GM21447 (cell line): ENCODE measurements around the gene DCAF4.

ENCODE experiments used
- ATAC-seq: cut with Tn5 transposase; IDR thresholded peaks from one replicate; pipeline ENCODE4 v1.9.1; 2021; ENCODE audit not compliant: unreplicated experiment

DCAF4 gene

DNA sequence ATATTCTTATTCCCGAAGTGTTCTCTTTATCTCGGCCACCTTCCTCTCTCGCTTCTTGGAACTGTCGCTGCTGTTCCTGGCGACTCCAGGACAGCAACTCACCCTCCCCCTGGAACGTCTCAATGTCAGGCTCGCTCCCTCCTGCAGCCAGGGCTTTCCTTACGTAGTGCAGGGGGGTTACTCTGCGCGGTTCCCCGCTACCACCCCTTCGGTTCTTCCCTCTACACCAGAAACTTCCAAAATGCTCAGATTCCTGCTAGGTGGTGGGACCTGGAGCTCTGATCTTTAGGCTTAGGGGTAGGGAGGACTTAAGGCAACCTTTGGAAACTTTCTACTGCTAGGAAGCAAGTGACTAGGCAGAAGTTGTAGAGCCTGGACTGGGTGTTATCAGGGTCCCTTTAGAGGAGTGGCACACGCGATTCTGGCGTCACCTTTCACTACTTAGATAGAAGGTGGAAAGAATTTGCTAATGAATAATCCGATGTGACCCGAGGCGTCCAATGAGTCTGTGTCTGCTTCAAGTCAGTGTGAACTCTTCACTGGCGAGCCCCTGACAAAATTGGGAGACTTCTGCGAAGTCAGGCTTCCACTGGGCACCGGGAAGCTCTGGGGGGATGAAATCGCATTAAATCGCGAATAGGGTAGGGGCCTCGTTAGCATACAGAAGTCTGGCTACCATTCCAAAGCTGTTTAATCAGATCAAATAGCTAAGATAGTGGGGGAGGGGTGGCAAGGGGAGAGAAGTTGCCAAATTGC, 31.5 kb upstream of the DCAF4 start:
- no peak for ATAC-seq

DNA sequence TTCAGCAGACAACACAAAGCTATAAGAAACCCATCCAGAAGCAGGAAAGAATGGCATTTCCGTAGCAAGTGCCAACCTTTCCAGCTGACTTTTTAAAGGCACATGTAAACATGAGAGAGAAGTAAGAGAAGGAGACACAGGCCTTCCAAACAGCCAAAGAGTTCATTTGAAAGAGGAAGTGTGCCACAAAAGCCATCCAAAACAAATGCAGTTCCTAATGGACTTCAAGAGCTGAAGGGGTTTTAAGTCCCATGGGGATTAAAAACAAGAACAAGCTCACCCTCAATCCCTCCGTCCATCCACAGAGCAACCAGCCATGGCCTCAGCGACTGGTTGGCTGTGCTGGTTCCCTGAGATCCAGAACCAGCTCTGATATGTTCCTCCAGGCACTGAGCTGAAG, 27.8 kb upstream of the DCAF4 start:
- no peak for ATAC-seq

DNA sequence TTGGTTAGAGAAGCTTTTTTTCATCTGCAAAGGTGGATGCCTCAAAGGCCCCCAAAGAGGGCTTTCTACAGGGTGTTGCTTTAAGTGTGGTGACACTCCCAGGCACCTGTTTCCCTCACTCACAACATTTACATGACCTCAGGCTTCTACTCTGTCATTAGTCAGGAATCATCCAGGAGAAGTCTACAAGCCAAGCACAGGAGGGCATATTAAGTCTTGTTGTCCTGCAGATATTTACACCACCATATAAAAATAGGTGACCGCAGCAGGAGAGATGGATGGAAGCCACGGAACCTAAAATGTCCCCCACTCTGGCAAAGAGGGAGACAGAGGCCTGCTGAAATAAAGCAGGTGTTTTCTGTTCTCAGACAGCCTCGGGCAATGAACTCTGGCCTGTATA, 24.9 kb upstream of the DCAF4 start:
- ATAC-seq, result no peak

DNA sequence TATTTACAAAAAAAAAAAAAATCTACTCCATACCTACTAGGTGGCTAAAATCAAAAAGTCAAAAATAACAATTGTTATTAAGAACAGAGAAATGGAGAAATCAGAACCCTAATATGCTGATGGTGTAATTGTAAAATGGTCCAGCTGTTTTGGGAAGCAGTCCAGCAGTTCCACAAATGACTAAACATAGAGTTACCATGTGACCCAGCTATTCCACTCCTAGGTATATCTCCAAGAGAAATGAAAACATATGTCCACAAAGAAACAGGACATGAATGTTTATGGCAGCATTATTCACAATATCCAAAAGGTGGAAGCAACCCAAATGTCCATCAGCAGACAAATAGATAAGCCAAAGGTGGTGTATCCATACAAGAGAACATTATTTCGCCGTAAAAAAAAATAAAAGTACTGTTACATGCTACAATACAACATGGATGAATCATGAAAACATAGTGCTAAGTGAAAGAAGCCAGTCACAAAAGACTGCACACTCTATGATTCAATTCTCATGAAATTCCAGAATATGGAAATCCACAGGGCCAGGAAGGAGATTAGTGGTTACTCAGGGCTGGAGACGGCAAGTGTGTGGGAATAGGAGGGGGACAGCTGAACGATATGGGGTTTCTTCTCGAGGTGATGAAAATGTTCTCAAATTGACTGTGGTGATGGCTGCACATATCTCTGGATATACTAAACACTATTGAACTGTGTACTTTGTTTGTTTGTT, 23.3 kb upstream of the DCAF4 start:
- ATAC-seq, result no peak

DNA sequence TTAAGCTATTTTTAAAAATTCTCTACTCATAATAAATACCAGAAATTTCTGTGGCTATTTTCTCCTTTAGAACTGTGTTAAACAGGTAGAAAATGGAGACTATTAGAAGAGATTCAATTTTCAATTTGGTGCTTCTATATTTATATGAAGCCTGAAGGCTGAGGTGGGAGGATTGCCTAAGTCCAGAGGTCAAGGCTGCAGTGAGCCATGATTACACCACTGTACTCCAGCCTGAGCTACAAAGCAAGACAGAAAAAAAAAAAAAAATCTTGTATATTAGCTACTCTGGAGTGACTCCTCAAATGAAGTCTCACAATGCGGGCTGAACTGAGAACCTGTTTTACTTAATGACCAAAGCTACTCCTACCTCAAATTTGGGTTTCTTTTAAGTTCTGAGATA, 22.5 kb upstream of the DCAF4 start:
- ATAC-seq, result no peak

DNA sequence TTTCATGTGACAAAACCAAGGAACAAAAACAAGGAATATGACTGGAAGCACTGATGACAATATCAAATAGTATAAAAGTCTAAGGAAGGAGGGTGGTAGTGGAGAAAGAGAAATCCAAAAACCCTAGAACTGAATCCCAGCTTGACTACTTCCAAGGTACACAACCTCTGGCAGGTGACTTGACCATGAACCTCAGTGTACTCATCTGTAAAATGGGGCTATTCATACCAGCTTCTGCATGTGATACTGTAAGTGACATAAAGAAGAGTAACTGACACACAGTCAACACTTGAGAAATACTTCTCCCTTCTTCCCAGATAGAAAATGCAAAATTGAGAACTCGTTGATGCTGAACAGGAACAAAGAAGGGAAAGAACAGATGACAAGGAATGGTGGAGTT, 22.0 kb upstream of the DCAF4 start:
- no peak for ATAC-seq

DNA sequence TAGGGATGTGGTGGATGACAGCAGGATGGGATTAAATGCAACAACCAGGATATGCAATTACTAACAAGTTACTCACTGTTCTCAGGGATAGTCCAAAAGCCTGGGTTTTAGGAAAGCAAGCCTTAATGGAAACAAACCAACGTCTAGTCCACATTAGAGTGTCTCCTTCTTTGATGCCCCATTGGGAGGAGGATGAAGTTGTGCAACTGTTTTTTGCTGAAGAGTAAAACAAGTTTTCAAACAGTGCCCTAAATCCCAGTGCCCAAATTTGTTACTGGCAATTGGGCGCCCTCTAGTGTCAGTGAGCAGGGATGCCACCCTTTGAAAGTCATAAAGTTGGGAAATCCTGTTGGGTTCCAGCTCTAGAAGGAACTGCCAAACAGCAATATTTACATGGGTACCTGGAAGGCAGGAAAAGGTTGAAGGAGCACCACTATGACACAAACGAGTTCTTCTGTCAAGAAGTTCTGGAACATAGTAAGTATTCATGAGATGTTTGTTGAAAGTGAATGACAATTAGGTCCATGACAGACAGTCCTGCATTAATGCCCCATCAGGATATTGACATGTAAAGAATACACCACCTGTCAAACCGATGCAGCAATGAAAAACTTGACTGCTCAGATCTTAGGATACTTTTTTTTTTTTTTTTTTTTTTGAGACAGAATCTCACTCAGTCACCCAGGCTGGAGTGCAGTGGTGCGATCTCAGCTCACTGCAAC, 21.3 kb upstream of the DCAF4 start:
- no peak for ATAC-seq

DNA sequence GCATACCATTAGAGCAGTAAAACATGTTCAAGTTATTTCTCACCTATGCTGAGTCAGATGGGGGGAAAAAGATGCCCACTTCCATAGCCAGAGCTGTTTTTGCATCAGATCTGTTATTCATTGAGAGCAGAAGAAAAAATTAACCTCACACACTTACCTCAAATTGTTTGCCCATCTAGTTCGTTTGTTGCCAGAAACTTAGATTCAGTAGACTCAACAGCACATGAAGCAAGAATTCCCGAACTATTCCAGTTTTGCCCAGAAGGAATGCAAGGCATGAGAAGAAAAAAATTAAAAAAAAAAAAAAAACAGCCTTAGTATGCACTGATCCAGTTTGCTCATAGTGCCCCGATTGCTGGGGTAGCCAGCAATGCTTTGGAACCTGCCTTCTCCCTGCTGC, 19.9 kb upstream of the DCAF4 start:
- ATAC-seq, result no peak

DNA sequence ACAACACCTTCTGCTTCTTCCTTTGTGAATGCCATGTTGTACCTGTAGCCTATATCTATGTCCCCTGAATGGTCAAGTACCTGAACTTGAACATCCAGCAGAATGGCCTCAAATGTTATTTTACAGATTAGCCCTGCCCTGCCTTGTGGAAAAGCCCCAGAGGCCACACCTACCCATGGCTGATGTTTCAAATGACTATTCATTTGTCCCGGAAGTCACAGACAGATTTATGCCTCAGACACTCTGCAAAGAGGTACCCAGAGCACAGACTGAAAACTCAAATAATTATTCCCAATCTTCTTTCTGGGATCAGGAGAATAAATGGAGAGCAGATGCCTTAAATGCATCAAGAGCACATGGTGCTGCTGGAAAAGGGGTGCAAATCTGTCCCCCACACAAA, 19.4 kb upstream of the DCAF4 start:
- no peak for ATAC-seq

DNA sequence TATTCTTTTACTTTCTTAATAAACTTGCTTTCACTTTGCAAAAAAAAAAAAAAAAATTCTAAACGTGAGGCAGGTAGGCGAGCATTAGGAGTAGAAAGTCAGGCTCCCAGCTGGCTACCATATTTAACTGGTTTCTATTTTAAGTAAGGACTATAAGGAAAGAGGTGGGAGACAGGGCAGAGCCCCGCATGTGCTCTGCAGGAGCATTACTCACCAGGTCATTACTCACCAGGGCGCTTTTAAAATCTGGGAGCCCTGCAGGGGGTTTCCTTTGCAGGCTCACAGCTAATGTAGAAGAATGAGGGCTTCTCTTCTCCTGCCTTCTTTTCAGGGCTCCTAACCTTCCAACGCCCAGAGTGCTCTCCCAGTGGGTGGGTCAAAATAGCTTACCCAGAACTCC, 18.4 kb upstream of the DCAF4 start:
- no peak for ATAC-seq

DNA sequence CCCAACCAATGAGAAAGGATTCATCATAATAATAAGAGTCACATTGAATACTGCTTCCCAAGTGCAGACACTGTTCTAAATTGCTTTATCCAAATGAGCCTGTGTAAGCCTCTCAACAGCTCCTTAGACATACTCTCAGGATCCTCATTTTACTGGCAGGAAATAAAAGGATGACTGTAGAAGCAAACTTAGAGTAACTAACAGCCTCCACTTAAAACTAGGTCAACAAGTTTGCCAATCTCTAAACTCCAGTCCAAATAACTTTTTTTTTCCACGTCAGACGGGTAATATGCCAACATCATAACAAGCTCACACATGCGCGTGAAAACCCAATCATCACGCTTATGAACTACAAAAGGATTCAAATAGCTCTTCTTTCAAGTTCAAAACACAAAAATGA, 17.1 kb upstream of the DCAF4 start:
- no peak for ATAC-seq

DNA sequence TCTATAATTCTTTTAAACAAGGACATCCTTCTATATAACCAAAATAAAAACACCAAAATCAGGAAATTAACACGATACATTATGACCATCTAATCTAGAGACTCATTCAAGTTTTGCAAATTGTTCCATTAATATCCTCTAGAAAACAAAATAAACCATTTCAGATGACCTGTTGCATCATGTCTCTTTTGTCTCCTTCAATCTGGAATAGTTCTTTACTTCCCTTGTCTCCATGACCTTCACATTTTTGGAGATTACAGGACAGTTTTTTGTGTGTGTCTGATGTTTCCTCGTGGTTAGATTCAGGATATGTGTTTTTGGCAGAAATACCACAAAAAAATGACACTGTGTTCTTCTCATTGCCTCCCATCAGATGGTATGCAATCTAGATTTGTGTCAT, 12.5 kb upstream of the DCAF4 start:
- no peak for ATAC-seq

DNA sequence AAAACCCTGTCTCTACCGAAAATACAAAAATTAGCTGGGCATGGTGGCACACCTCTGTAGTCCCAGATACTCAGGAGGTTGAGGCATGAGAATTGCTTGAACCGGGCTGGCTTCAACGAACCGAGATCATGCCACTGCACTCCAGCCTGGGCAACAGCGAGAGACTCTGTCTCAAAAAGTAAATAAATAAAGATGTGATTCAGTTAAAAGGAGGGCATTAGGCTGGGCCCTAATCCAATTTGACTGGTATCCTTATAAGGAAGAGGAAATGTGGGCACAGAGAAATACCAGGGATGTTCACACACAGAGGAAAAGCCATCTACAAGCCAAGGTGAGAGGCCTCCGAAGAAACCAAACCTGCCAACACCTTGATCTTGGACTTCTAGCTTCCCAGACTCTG, 10.1 kb upstream of the DCAF4 start:
- ATAC-seq, result no peak

DNA sequence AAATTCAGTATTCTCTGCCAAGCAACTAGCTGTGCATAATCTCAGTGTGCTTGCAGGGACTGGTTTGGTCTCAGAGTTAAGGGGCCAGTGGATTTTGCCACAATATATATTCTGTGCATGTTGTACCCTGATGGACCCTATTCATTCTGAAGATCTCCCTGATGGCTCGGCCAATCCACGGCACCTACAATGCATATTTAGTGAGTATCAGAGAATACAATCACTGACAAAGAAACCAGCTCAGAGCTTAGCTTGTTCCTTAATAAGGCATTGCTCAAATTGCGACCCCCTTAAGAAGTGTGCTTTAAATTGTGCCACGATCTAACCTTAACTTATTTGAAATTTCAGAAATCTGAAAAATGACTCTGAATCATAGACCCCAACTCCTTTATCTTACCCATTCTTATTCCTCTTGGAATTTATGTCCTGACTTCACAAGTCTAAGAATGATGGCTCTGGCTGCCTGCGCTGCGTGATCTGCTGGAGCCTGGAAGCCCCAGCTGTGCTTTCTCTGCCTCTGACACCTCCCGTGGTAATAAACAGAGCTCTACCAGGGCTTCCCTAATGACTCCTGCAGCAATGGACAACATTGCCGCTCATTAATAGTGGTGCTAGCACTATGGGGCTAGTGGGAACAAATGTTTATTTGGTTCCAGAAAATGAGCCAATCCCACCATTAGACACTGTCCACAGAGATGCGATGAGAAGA, 9.0 kb upstream of the DCAF4 start:
- no peak for ATAC-seq

DNA sequence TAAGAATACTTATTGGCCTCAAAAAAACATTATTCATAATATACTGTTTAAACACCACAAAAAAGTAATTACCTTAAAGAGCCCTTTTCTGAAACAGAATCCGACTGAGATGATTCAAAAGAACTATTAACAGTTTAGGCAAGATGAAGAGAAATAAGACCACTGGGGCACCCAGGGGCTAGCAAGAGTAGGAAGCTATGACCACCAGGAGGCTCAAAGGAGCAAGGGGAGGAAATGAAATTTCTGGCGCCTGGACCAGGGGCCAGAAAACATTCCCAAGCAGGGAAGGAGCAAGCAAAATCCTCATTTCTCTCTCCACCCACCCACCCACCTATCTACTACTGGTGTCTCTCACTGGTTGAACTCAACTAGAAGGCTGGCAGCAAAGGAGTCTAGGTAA, 6.3 kb upstream of the DCAF4 start:
- ATAC-seq, result no peak

DNA sequence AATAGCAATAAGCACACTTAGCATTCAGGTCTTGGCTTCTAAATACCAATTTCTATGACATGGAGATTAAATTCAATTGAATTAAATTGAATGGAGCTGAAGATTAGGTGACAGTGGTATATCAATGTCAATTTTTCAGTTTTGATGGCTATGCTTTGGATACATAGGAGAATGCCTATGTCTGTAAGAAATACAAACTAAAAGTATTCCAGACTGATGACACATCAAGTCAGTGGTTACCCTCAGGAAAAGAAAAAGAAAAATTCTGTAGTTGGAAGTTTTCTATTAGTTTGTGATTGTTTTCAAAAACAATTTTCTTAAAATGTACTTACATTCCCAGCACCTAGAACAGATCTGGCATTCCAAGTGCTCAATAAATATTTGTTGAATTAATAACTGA, 4.9 kb upstream of the DCAF4 start:
- no peak for ATAC-seq

DNA sequence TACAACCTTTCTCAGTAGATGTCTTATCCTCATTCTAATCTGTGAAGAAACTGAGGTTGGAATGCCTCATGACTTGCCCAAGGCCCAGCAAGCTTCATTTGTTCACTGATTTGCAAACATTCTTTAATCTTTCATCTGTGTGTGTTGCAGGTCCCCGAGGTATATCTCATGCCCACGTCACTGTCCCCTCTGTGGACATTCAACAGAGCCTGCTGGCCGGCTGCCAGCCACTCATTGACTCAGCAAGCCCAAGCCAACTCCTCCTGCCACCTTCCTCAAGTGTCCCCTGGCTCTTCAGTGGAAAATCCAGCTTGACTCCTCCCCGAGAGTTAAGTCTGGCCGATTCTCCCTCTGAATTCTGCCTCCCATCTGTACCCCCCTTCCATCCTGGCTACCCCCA, 1.9 kb upstream of the DCAF4 start:
- no peak for ATAC-seq

DNA sequence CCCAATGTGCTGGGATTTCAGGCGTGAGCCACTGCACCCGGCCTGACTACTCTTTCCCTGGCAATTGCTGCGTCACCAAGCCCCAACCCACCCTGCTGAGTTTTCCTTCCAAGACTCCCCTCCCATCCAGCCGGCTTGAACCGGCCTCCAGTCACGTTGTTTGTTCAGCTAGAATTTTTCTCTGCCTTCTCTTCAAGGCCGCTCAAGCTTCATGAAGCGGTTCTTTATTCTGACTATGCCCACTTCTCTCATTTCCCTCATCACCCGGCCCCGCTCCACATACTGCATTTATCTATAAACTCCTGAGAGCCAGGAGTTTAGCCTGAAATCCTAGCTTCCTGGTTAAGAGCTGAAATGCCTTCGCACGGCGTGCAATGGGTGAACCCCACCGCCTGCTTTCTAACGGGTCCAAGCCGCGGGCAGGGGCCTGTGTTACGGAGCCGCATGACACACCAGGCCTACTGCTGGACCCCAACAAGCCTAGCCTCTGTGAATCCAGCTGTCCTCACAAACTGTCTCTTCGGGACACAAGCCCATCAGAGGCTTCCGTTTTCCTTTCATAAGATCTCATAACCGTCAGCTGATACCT, 999 bp upstream of the DCAF4 start:
- no peak for ATAC-seq

DNA sequence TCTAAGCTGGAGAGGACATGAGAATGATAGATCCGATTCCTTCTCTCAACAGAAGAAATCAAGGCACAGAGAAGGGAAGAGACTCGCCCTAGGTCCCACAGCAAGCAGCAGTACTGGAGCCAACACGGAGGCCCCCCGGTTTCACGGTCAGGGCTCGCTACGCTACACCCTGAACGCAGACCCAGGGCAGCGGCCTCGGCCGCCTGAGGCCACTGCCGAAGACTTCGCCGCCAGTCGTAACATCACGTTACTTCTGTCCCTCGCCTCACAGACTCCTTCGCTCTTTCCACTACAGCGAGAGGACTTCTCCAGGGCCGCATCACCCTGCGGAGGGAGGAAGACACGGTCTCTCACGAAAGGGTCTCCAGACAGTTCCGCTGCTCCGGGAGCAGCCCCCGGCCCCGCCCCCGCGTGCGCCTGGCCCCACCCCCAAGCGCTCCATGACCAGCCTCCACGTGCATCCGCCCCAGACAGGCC, 411 bp upstream of the DCAF4 start:
- ATAC-seq, result peak; percentile 5

DNA sequence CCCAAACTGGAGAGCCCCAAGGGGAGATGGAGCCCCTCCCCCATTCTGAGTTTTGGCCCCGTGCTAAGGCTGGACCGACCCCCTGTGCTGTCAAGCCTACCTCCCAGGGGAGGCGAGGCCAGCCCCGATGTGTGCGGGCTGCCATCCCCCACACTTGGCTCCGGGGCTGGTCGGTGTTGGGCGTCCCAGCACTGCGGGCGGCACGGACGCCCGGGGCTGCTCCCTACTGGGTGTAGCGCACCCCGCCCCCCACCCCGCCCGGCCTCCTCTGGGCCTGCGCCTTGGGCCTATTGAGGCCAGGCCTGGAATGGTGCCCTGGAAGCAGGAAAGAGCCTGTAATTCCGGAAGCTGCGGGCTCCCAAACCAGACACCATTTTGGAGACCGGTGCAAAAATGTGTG, 2.6 kb downstream of the DCAF4 start:
- no peak for ATAC-seq
